H9 (cell line): ENCODE results near the gene CNNM2. TPM values are rescaled to one million over a fixed set of nuclear protein-coding genes. Genes with fewer than 3 reads are reported as not detected.

Experiments used
- DNase-seq: peaks from one replicate; pipeline ENCODE4 v3.0.0-alpha.2; 2017
- H2AFZ ChIP-seq: one replicate; pipeline ENCODE4 v1.6.1; 2013; ENCODE audit warnings: mild to moderate bottlenecking, low read length, control low read depth, moderate library complexity
- H2AK5ac ChIP-seq: 2 replicates; pipeline ENCODE4 v1.6.1; 2013; ENCODE audit warnings: low read length, control low read depth, mixed read lengths; ENCODE audit not compliant: insufficient read length
- H2BK120ac ChIP-seq: one replicate; pipeline ENCODE4 v1.6.1; 2013; ENCODE audit warnings: low read depth, mild to moderate bottlenecking, low read length, control low read depth, inconsistent platforms; ENCODE audit not compliant: poor library complexity, severe bottlenecking
- H2BK12ac ChIP-seq: 2 replicates; pipeline ENCODE4 v1.6.1; 2013; ENCODE audit warnings: low read length, control low read depth, mixed read lengths, low read depth; ENCODE audit not compliant: insufficient read length
- H2BK15ac ChIP-seq: 2 replicates; pipeline ENCODE4 v1.6.1; 2013; ENCODE audit warnings: low read depth, low read length, control low read depth
- H2BK20ac ChIP-seq: one replicate; pipeline ENCODE4 v1.6.1; 2013; ENCODE audit warnings: low read depth, mild to moderate bottlenecking, low read length, control low read depth, inconsistent platforms; ENCODE audit not compliant: poor library complexity, severe bottlenecking
- H2BK5ac ChIP-seq: 2 replicates; pipeline ENCODE4 v1.6.1; 2013; ENCODE audit warnings: low read length, control low read depth, mixed read lengths; ENCODE audit not compliant: insufficient read length
- H3K14ac ChIP-seq: 2 replicates; pipeline ENCODE4 v1.6.1; 2013; ENCODE audit warnings: low read length, control low read depth; ENCODE audit not compliant: insufficient read depth
- H3K18ac ChIP-seq: 2 replicates; pipeline ENCODE4 v1.6.1; 2013; ENCODE audit warnings: low read depth, mild to moderate bottlenecking, mixed read lengths, low read length, control low read depth; ENCODE audit not compliant: insufficient read length
- H3K23ac ChIP-seq: 2 replicates; pipeline ENCODE4 v1.6.1; 2013; ENCODE audit warnings: low read length, control low read depth, mixed read lengths, low read depth; ENCODE audit not compliant: insufficient read length
- H3K23me2 ChIP-seq: 2 replicates; pipeline ENCODE4 v1.6.1; 2013; ENCODE audit warnings: low read depth, mild to moderate bottlenecking, mixed read lengths, low read length, control low read depth; ENCODE audit not compliant: insufficient read length, poor library complexity, severe bottlenecking
- H3K27ac ChIP-seq: 2 replicates; pipeline ENCODE4 v1.5.1; 2013; ENCODE audit warnings: low read length, control low read depth, mixed read lengths, low read depth; ENCODE audit not compliant: insufficient read length
- H3K27me3 ChIP-seq: 2 replicates; pipeline ENCODE4 v1.6.1; 2013; ENCODE audit warnings: low read length, control low read depth, inconsistent platforms; ENCODE audit not compliant: insufficient read depth
- H3K4ac ChIP-seq: 2 replicates; pipeline ENCODE4 v1.6.1; 2013; ENCODE audit warnings: low read depth, mild to moderate bottlenecking, control low read depth, inconsistent platforms, low read length, moderate library complexity
- H3K4me1 ChIP-seq: 2 replicates; pipeline ENCODE4 v1.6.1; 2013; ENCODE audit warnings: low read length, control low read depth, inconsistent platforms; ENCODE audit not compliant: insufficient read depth
- H3K4me2 ChIP-seq: 2 replicates; pipeline ENCODE4 v1.6.1; 2013; ENCODE audit warnings: low read length, control low read depth, mixed read lengths; ENCODE audit not compliant: insufficient read length, insufficient read depth
- H3K56ac ChIP-seq: 2 replicates; pipeline ENCODE4 v1.6.1; 2013; ENCODE audit warnings: low read depth, mild to moderate bottlenecking, mixed read lengths, low read length, control low read depth; ENCODE audit not compliant: insufficient read length
- H3K79me1 ChIP-seq: 2 replicates; pipeline ENCODE4 v1.6.1; 2013; ENCODE audit warnings: low read depth, mild to moderate bottlenecking, moderate library complexity, low read length, control low read depth, inconsistent platforms; ENCODE audit not compliant: insufficient read depth, poor library complexity, severe bottlenecking
- H3K79me2 ChIP-seq: 2 replicates; pipeline ENCODE4 v1.6.1; 2013; ENCODE audit warnings: low read length, control low read depth, inconsistent platforms; ENCODE audit not compliant: insufficient read depth
- H3K9ac ChIP-seq: 2 replicates; pipeline ENCODE4 v1.6.1; 2013; ENCODE audit warnings: low read length, control low read depth, mixed read lengths; ENCODE audit not compliant: insufficient read length; ENCODE audit errors: extremely low read depth
- H3K9me3 ChIP-seq: one replicate; pipeline ENCODE4 v1.6.1; 2013; ENCODE audit warnings: low read depth, low read length, inconsistent platforms; ENCODE audit not compliant: control insufficient read depth
- H3T11ph ChIP-seq: one replicate; pipeline ENCODE4 v1.6.1; 2013; ENCODE audit warnings: mild to moderate bottlenecking, low read length, control low read depth, inconsistent platforms
- H4K20me1 ChIP-seq: one replicate; pipeline ENCODE4 v1.6.1; 2013; ENCODE audit not compliant: control insufficient read depth, insufficient read length, insufficient read depth
- H4K5ac ChIP-seq: 2 replicates; pipeline ENCODE4 v1.6.1; 2013; ENCODE audit warnings: low read depth, mild to moderate bottlenecking, mixed read lengths, low read length, control low read depth; ENCODE audit not compliant: insufficient read length
- H4K8ac ChIP-seq: replicated peaks from 2 replicates; pipeline ENCODE4 v1.6.1; 2013; ENCODE audit warnings: low read length, control low read depth, mixed read lengths, low read depth; ENCODE audit not compliant: insufficient read length
- H4K91ac ChIP-seq: 2 replicates; pipeline ENCODE4 v1.6.1; 2013; ENCODE audit warnings: low read depth, mild to moderate bottlenecking, moderate library complexity, mixed read lengths, low read length, control low read depth; ENCODE audit not compliant: insufficient read length
- H3K27ac Mint-ChIP-seq, 3 experiments: 2 replicates in 2 of 3; 3 replicates in 1 of 3; pipeline ENCODE4 v1.8.0; 2020 to 2021; ENCODE audit warnings: mixed read lengths in 3 of 3, mild to moderate bottlenecking in 1 of 3, moderate library complexity in 1 of 3
- H3K27me3 Mint-ChIP-seq: 2 replicates; pipeline ENCODE4 v1.8.0; 2021; ENCODE audit warnings: low read depth, mild to moderate bottlenecking, moderate library complexity, mixed read lengths
- H3K36me3 Mint-ChIP-seq, 3 experiments: 2 replicates in 2 of 3; 3 replicates in 1 of 3; pipeline ENCODE4 v1.8.0; 2020 to 2021; ENCODE audit warnings: low read depth in 3 of 3, mixed read lengths in 3 of 3; ENCODE audit not compliant: insufficient read depth in 1 of 3
- H3K4me1 Mint-ChIP-seq, 2 experiments: 2 replicates each; pipeline ENCODE4 v1.8.0; 2020; ENCODE audit warnings: mixed read lengths in 2 of 2
- H3K4me3 Mint-ChIP-seq, 2 experiments: 2 replicates in 1 of 2; 3 replicates in 1 of 2; pipeline ENCODE4 v1.8.0; 2020 to 2021; ENCODE audit warnings: mild to moderate bottlenecking in 2 of 2, mixed read lengths in 2 of 2, moderate library complexity in 1 of 2
- H3K9me3 Mint-ChIP-seq, 2 experiments: 2 replicates in 1 of 2; 3 replicates in 1 of 2; pipeline ENCODE4 v1.8.0; 2020; ENCODE audit warnings: mild to moderate bottlenecking in 2 of 2, mixed read lengths in 2 of 2, moderate library complexity in 1 of 2
- WGBS: extraction: QIAGEN DNeasy Blood & Tissue Kit; methylation state at CpG from one replicate; pipeline ENCODE4 v1.1.7; 2013; ENCODE audit warnings: missing lambda C conversion rate, low lambda C conversion rate, mixed read lengths; ENCODE audit not compliant: insufficient read length; ENCODE audit errors: extremely low coverage; 5-methylcytosine and 5-hydroxymethylcytosine counted together
- total RNA-seq: library from RNA; stranded (reverse); gene quantifications from 2 replicates; pipeline ENCODE4 v1.2.1, GENCODE V29; 2021
- TF ChIP-seq, protein P1 (sequence below): fragments of 200-600 bp; sonication (generic); conservative IDR thresholded peaks from 3 replicates; pipeline ENCODE4 v1.8.0; 2021; ENCODE audit warnings: antibody characterized with exemption, mild to moderate bottlenecking

Gene CNNM2
- total RNA-seq, 1 experiment from 2014 or later, result 17.5 TPM

GRCh38 chr10:103062854-103063590 is 144.9 kb downstream of the CNNM2 start:
- no peak overlapping the region for H3K14ac ChIP-seq
- peaks cover 9% of the 10 kb centered on the region in 2 experiments for H3K4me1 Mint-ChIP-seq
- WGBS, result no CpG with 5 or more reads among the region's 15 CpGs

More at GRCh38 chr10:103062854-103063590, 144.9 kb downstream of the CNNM2 start:
- Histone ChIP-seq H2BK120ac (no peak overlapping the region), H3K4me2 (no peak overlapping the region), H3K56ac (no peak overlapping the region), H3K4ac (no peak overlapping the region), H4K8ac (no peak overlapping the region), H3K23ac (no peak overlapping the region), H2AK5ac (no peak overlapping the region), H2BK12ac (no peak overlapping the region), H3K27me3 (no peaks in the 10 kb centered on the region), H4K91ac (no peak overlapping the region), H2BK20ac (no peak overlapping the region), H3K9me3 (no peaks in the 10 kb centered on the region), H3K79me1 (no peaks in the 10 kb centered on the region), H3K9ac (no peak overlapping the region), H3K4me1 (no peaks in the 10 kb centered on the region), H2AFZ (no peak overlapping the region), H2BK15ac (no peak overlapping the region), H3K18ac (no peak overlapping the region), H4K5ac (no peak overlapping the region), H3T11ph (no peak overlapping the region), H2BK5ac (no peak overlapping the region), H3K23me2 (no peaks in the 10 kb centered on the region), H4K20me1 (no peaks in the 10 kb centered on the region), H3K79me2 (no peaks in the 10 kb centered on the region), H3K27ac (no peak overlapping the region)
- TF ChIP-seq, protein P1, sequence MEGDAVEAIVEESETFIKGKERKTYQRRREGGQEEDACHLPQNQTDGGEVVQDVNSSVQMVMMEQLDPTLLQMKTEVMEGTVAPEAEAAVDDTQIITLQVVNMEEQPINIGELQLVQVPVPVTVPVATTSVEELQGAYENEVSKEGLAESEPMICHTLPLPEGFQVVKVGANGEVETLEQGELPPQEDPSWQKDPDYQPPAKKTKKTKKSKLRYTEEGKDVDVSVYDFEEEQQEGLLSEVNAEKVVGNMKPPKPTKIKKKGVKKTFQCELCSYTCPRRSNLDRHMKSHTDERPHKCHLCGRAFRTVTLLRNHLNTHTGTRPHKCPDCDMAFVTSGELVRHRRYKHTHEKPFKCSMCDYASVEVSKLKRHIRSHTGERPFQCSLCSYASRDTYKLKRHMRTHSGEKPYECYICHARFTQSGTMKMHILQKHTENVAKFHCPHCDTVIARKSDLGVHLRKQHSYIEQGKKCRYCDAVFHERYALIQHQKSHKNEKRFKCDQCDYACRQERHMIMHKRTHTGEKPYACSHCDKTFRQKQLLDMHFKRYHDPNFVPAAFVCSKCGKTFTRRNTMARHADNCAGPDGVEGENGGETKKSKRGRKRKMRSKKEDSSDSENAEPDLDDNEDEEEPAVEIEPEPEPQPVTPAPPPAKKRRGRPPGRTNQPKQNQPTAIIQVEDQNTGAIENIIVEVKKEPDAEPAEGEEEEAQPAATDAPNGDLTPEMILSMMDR, result peak; percentile 40; the same call in 2 of the 3 replicates
- Mint-ChIP-seq H3K9me3 (no peaks in the 10 kb centered on the region), H3K27ac (peak overlapping the region in 2 of 3 experiments; percentile 51 to 89; a peak in 2 of 7 replicates), H3K36me3 (no peaks in the 10 kb centered on the region; a peak in 1 of 7 replicates), H3K4me3 (no peak overlapping the region), H3K27me3 (no peaks in the 10 kb centered on the region)
- DNase-seq, result no peak
